ENCODE measurements around the gene RPS6KA2.

The RPS6KA2 gene

DNA sequence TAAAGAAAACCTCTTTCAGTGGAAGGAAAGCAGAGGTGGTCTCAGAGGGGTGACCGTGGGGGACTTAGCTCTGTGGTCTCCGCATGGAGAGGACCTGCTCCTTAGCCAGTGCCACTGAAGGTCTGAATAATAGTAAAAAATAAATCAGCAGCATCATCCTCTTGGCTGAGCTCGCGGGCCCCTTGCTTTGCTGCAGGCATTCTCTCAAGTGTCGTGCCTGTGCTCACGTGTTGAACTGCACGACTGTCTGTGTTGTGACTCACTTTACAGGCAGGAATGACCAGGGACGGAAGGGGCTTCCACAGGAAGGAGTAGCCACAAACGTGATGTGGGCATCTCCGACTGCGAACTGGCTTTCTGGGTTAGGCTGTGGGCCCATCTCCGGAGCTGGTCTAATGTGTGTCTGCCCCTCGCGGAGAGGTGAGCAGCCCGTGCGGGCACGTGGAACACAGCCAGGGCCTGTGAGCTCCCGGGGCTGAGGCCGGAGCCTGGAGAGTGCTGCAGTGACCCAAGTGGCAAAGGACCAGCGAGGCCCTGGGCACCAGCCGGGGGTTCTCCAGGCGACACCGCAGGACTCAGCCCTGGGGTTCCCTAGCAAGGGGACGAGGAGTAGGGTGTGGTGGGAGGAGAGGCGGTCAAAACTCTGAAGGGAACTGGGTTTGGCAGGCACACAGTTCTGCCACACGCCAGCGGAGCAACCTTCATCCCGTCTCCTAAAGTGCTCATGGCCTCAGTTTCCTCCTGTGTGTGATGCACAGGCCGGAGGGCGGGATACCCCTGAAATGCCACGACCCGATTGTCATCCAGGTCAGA, 129.8 kb downstream of the RPS6KA2 start:
- no peak for DNase-seq

DNA sequence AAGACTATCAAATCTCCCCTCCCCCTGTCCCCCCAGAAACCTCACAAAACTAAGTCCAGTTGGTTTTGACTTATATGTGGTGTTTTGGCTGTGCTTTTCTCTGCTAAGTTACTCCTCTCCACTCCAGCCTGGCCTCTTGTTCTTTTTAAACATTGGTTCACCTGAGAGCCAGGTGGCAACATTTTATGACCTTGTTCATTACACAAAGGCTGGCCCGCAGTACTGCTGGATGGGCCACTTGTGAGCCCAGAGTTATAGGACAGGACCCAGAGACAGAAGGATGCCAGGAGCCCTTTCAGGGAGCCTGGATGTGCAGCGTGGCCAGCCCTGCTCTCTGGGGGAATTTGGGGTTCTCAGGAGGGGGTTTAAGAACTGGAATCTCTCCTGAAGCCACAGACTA, 130.6 kb downstream of the RPS6KA2 start:
- no peak for DNase-seq

DNA sequence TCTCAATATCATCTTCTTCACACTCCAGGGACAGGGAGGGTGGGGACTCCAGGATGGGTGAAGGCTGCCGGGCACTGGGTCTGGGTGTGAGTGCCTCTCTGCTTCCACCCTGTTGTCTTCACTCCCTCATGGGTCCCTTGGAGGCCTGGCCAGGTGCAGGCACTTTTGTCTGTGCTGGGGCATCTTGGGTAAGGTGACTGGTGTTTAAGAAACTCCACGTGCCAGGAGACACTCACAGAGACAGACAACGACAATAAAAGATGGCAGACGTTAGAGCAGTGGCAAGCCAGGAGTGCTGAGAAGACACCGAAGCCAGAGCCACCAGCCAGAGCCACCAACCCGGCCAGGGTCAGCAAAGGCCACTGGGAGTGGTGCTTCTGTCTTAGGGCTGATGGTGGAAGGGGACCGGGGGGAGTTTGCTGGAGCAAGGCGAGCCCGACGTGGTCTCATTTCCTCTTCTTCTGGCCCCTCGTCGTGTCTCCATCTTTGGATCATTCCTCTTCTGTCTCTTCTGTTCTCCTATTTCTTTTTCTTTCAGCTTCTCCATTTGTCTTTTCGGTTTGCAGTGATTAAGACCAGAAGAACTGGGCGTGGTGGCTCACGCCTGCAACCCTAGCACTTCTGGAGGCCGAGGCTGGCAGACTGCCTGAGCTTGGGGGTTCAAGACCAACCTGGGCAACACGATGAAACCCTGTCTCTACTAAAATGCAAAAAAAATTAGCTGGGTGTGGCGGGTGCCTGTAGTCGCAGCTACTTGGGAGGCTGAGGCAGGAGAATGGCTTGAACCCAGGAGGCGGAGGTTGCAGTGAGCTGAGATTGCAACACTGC, 131.3 kb downstream of the RPS6KA2 start:
- DNase-seq, result no peak

DNA sequence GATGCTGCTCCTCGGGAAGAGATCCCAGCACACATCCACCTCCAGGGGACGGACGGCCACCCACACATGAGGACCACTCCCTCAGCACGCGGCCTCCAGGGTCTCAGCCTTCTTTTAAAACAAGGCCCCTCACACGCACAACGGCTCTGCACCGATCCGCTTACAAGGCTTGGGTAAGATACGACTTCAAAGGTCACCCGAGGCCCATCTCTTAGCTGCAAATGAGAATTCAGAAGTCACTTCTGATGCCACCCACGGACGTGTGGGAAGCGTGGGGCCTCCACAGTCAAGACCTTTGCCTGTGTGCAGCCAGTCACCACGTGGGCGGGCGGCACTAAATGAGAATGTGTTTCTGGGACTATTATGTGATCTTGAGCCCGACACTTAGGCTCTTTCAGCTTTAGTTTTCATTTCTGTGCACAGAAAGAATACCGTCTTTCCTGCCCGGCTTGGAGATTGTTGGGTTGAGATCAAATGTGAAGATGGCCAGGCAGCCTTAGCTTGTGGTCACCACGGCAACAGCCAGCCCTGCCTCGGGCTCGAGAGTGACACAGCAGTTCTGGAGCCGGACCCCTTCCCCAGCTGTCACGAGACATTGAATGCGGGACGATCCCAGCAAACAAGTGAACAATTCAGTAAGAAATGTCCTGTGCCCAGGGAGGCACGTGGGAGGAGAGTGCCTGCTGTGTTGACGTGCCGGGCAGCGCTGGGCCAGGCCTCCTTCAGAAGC, 132.1 kb downstream of the RPS6KA2 start:
- no peak for DNase-seq

DNA sequence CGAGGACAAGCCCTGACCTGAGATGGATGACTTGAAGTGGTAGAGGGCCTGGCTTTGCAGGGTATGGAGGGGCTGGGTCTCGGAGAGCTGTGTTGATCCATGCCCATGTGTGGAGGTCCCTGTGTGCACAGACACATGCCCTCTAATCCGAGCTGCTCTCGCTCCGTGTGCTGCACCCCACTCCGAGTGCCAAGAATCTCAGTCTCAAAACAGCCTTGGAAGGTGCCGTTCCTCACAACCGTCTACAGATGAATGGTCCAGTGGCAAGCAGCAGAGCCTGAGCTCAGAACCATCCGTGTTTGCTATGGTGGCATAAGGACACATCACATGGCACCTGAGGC, 133.0 kb downstream of the RPS6KA2 start:
- no peak for DNase-seq

DNA sequence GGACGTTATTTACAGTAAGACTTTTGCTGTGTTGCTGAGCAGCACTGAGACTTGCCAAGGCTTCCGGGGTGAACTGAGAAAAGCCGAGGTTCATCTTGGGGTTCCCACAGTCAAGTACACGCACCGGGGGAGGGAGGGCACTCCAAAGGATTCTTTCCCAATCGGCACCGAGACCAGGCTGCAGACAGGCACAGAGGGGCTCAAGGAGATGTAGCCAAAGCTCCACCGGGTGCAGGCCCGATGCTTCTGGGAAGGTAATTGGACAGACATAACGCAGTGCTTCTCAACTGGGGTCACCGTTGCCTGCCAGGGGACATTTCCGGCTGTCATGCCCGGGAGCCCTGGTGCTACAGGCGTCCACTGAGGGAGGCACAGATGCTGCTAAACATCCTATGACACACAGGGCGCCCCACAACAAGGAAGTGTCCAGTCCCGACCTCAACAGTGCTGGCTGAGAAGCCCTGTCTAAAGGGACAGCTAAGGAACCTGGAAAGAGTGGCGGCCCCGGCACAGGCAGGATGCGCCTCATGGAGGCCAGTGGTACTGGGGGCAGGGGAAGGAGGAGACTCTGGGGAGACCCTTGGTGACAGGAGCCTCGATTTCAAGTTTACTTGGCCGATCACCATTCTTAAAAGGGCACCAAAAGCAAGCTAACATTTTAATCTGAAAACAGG, 133.5 kb downstream of the RPS6KA2 start:
- no peak for DNase-seq

DNA sequence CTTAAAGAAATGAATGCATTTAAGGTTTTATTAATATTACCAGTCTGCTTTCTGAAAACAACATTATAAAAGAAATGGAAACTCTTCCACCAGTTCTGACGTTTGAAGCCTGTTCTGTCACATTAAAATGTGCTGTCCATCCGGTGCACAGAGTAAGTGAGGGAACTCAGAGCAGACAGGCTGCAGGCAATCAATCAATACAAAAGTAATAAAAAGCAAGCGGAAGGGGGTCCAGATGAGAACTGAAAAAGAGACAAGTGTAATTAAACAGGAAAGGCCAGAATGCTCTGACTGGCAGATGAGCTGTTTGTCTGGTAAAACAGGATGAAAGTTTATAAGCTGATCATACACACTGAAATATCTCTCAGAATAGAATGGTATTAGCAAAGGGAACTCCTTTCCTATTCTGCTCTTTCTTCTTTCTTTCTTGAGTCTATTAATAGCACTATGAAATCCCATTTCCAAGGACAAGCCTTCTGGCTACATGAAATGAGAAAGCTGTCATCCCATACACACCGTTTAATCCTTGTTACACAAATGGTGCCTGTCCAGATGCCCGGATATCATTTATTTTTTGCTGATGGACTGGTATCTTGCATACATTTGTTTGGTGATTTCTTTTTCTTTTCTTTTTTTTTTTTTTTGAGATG, 134.8 kb downstream of the RPS6KA2 start:
- DNase-seq, result no peak

DNA sequence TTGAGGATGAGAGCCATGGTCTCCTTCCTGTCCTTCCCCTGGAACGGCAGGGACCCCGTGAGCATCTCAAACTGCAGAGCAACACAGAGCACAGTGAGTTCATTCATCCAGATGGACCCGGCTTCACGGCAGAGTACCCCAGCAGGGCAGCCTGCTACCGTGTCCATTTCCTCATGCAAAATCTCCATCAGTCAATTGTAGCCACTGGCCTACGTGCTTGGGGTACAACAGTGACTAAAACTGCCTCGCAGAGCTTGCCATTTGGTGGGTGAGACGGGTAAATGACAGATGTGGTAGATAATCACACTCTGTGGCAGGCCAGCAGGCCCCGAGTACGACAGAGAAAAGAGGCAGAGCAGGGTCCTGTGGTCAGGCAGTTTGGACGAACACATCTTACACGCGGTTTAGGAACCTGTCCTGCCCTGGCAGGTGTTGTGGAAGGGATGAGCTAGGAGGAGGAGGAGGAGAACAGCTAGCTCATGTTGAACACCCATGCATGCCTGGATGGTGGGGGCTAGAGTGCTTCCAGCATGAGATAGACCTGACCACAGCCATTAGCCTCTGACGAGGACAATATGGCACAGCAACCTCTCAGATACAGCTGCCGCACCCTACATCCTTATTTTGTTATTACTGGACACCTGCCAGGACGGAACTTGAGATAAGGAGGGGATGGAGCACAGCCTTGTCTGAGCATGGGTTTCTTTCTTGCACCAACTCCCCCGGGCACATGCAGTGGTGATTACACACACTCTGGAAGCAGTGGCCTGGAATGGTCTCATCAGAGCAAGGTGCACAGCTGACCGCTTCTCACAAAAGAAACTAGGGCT, 136.2 kb downstream of the RPS6KA2 start:
- DNase-seq, result no peak

DNA sequence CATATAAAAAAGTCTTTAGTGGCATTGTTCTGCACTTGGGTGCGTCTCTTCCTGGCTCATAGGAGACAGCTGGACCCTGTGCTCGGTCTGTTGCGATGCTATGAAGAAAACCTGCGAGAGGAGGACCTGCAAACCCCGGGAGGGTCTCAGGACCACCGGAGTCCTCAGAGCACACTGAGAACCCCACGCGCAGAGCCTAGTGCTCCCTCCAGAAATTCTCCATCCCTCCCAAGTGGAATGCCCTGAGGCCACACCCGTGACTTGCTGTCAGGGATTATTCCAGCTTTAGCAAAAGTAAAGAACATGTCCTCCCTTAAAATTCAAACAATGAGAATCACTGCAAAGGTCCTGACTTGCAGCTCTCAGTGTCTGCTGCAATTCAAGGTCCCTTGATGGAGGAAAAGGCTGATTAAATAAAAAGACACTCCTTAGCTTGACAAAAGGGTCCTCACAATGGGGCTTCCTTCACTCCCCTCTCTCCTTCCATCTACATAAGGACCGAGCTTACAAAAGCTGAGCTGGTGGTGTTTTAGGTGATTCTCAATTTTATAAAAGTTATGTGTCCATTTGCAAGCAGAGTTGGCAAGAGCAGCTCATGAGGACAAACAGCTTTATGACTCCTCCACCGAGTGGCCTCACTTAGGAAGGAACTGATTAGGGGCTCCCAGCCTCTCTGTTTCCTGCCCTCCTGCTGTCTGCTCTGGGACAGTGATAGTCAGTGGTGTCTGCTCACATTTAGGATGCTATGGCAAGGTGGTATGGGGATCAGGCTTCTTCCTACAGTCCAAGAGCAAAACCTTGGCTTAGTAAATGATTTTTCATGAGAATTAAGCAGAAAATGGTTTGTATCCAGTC, 137.5 kb downstream of the RPS6KA2 start:
- DNase-seq, result peak; percentile 10

DNA sequence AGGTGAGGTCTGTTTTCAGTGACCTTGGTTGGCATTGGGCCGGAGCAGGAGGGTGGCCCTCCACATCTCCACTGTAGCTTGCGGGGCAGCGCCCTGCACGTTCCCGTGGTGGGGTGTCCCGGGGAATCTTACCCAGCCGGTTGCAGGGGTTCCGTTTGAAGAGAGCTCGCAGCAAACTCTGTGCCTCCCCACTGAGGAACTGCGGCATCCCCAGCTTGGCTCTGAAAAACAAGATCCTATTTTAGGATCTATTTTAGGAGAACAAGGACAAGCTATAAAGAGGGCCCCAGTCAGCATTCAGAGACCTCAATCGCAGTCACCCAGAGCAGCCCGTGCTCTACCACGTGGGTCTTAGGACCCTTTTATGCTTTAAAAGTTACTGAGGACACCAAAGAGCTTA, 138.3 kb downstream of the RPS6KA2 start:
- DNase-seq, result no peak

DNA sequence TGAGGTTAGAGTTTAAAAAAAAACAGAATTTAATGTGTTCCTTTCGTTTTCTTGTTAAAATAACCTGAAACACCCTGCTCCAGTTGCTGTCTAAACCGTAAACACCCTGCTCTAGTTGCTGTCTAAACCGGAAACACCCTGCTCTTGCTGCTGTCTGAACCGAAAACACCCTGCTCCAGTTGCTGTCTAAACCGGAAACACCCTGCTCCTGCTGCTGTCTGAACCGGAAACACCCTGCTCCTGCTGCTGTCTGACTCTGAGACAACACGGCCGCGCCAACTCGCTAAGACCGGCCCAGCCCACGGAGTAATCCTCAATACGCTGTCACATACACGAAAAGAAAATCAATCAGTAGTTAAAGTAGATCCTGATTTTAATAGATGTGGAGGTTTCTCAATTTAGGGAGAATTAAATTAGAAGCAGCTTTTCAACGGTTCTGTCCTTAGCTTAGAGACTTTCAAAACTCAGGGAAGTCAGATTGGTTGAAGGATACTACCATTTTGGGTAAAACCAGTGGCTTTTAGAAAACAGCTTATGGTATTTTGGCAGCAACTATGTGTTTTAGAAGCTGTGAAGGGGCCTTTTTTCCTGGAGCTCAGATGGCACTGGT, 138.9 kb downstream of the RPS6KA2 start:
- DNase-seq, result peak; percentile 82

DNA sequence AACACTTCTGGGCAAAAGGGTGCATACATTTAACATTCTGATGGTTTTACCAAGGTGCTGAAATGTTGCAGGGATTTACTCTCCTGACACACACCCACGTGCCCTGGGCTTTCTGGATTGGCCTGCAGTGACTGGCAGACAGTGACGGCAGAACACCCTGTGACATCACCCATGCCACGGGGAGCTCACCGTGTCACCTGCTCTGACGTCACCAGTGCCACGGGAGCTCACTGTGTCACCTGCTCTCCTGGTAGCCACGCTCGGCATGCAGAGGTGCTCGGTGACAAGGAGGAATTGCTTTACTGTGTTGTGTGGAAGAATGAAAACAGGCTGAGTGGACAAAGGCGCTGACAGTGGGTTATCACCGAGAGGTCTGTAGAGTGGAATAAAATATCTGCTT, 139.9 kb downstream of the RPS6KA2 start:
- no peak for DNase-seq

DNA sequence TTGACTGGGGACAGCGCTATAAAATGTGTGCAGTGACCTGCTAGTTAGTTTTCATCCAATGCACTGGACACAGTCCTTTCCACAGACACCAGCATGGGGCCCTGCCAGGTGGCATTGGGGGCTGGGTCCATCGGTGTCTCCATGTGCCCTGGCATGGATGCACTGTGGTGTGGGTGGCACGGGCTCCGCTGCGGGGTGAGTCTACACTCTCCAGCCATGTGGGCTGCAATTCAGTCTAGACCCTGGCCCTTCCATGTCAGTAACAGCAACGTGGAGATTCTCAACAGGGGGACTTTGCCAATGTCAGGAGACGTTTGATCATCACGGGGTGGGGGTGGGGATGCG, 140.5 kb downstream of the RPS6KA2 start:
- DNase-seq, result no peak

DNA sequence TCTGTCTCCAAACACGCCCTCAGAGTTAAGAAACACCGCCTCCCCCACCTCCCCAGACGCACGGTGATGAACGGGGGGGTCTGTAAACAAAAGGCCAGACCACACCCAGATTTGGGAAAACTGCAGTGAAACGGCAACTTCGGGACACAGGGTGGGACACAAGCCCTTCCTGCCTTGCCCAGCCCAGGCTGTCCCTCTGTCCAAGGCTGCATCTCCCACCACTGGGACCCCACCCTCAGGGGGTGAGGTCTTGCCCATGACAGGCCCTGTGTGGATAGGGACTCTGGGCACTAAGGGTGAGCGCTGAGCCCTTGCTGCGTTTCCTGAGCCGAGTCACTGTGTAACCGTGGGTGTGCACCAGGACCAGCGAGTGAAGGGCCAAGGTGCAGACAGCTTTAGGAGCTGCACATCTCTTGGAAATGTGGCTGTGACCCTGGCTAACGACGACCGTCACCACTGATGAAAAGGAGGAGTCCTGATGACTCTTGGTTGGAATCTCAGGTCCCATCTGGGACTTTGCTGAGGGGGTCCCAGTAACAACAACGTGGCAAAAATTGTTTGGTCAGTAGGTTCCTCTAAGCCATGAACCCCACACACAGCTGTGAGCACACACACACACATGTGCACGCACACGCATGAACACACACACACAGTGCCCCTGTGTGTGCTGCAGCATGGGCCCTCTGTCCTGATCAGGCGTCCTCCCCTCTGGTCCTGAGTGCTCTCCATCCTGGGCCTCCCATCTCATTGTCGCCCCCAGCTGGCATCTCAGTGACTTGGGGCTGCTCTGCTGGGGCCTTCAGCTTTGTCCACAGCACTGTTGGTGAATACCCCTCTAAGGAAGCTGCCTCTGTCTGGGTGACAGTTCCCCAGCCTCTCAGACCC, 141.2 kb downstream of the RPS6KA2 start:
- DNase-seq, result no peak

DNA sequence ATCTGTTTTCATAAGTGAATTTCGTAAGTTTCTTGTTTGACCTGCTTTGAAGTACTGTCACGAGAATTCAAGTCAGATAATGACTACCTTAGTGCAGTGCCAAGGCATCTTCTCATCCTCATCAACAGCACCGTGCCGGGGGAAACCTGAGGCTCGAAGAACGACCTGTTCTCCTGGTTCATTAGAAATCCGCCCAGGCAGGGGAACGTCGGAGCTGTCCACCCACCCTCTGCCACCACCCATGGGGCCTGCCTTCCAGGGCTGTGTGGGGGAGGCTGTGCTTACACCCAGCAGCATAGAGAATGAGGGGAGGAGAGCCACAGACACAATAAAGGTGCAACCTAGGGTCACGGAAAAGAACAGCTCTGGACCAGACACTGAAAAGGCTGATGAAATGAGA, 142.2 kb downstream of the RPS6KA2 start:
- DNase-seq, result no peak

DNA sequence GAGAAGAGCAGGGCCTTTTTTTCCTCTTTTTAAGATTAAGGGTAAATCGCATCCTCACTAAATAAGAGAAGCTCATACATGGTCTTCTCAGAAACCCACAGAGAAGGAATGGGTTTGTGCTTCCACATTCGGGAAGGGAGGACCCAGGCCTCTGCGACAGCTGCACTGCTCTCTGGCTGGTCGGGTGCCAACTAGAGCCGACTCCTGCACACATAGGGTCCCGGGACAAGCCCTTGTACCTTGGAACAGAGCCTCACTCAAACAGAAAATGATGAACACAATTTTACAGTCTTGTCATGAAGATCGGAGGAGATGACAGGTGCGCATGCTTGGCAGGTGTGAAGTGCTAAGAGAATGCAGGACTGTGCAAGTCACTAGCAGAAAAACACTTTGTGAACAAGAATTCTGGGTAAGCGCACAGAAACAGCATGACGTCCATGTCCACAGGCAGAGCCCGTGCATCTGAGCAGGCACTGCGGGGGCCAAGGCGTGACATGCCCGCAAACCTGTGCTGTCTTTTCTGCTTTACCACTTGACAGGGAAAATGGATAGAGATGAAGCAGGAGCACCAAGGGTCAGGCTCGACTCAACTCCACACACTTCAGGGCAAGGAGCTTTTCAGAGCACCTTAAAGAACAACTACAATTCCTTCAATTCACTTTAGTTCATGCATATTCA, 143.3 kb downstream of the RPS6KA2 start:
- no peak for DNase-seq

DNA sequence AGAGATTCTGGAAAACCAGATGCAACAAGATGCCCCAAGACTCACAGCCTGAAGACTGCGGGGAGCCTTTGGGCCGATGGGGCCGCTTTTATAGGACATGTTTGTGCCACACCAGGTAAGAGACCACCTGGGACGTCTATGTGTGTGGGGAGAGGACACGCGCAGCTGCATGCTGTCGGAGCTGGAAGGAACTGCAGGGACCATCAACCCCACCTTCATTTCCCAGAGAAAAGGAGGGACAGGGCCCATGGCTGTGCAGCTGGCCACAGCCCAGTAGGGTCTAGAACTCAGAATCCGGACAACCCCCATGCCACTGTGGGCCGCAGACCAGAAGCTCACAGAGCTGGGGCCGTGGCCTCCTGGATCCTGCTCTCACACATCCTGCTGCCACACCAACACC, 144.0 kb downstream of the RPS6KA2 start:
- DNase-seq, result no peak

DNA sequence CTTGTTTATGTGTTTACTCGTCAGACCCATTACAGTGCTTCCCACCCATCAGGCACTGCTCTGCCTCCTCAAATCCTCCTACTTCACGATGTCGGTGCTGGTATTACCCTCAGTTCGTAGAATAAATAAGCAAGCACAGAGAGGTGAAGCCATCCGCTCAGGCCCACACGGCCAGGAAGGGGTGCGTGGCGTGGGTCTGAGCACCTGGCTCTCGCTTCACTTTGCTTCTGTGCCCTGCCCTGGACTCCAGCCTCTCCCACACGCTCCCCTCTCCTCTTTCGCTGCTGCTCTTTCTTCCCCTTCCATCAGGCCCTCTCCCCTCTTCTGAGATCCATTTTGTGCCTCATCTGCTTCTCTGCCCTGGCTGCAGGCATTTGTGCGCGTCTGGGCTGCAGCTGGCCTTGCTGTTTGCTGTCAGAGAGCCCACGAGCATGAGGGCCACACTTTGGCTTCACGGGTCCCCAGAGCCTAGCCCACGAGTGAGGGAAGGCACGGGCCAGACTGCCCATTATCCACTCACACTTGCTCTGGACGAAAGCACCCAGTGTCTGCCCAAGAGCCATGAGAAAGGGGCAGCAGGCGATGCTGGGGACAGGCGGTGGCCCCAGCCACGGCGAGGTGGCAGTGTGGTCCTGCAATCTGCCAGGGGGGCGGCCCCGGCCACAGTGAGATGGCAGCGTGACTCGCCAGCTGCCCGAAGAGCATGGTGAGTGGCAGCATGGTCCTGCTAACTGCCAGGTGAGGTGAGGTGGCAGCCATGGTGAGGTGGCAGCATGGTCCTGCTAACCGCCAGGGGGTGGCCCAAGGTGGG, 148.1 kb downstream of the RPS6KA2 start:
- DNase-seq, result no peak

Data from GDM1 (cell line).